NCI-H82 (cell line): ENCODE data around the gene ATPAF1.

Experiments
- DNase-seq: peaks from one replicate; lab custom pipeline; 2025; lab: John Stamatoyannopoulos, UW

ATPAF1 gene

GRCh38 chr1:46650491-46650890, 17.7 kb downstream of the ATPAF1 start:
- DNase-seq, result no peak

DNA sequence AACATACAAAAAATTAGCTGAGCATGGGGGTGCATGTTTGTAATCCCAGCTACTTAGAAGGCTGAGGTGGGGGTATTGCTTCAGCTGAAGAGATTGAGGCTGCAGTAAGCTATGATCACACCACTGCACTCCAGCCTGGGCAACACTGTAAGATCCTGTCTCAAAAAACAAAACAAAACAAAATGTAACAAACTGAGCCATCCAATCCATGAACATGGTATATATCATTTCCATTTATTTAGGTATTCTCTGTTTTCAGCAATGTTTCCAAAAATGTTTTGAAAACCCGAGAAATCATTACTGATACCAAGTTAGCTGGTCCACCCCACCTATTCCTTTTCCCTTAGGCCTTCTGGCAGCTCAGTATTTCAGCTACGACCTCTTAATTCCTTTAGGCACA, 18.4 kb downstream of the ATPAF1 start:
- DNase-seq, result no peak

- no peak for DNase-seq
Measured at GRCh38 chr1:46647611-46648010, 20.6 kb downstream of the ATPAF1 start.

DNA sequence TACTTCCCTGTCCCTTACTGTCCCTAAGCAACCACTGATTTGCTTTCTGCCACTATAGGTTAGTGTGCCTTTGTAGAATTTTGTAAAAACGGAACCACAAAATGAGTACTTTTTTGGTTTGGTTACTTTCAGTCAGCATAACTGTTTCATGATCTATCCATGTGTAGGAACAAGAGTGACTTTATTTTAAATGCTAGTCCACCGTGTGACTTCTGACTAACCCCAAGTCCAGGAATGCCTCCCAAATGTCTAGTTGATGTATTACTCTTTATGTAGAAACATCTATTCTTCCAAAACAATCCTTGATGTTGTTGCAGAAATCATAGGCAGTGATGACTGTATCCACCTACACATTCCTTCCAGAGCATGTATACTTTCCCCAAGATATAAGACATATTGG, 21.3 kb downstream of the ATPAF1 start:
- no peak for DNase-seq

DNA sequence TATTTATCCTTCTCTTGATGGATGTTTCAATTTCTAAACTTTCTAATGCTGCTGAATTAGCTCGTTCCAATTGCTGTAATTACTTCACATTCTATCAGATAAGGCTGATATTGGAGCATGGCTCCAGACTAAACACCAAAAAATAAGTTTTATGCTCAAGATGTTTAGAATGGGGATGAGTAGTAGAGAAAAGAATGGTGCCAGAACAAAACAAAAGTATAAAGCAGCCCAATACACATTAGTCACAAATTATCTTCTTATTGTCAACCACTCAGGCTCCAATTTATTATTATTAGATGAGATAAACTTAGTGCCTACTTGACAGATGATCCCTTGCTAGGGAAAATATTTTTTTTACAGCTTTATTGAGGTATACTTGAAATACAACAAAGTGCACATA, 21.8 kb downstream of the ATPAF1 start:
- no peak for DNase-seq

GRCh38 chr1:46645815-46646214, 22.3 kb downstream of the ATPAF1 start:
- DNase-seq, result no peak

DNA sequence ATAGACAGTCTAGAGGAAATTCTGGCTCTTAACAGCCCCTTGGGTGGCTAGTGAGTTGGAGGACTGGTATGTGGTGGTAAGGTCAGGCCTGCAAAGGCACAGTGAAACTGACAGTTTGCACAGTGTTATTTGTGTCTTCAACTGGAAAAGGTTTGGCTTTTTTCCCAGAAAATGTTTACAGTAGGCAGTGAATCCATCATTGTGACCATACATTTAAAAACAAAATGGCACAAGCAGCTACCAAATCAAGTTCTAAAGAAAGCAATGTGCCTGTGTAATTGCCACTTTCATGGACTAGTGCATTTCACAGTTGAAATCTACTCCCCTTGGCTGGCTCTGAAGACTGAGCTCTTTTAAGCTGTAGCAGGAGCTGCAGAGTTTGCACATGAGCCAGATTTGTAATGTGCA, 24.8 kb downstream of the ATPAF1 start:
- no peak for DNase-seq

- DNase-seq, result no peak
Measured at GRCh38 chr1:46642115-46642680, 26.0 kb downstream of the ATPAF1 start.

GRCh38 chr1:46639547-46639946, 28.6 kb downstream of the ATPAF1 start:
- no peak for DNase-seq

DNA sequence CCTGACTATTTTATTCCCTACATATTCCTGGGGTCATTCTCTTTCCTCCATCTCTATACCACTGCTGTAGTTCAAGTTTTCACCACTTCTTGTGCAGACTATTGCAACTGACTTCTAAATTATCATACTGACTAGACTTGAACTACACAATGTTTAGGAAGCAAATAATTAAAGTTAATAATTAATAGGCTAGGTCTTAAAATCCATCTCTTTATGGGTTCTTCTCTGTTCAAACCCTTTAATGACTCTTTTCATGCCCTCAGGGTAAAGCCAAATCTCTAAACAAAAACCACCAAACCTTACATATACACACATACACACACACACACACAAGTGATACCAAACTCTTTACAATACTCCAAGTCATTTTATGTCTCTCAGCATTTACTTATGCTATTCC, 29.2 kb downstream of the ATPAF1 start:
- DNase-seq, result no peak

DNA sequence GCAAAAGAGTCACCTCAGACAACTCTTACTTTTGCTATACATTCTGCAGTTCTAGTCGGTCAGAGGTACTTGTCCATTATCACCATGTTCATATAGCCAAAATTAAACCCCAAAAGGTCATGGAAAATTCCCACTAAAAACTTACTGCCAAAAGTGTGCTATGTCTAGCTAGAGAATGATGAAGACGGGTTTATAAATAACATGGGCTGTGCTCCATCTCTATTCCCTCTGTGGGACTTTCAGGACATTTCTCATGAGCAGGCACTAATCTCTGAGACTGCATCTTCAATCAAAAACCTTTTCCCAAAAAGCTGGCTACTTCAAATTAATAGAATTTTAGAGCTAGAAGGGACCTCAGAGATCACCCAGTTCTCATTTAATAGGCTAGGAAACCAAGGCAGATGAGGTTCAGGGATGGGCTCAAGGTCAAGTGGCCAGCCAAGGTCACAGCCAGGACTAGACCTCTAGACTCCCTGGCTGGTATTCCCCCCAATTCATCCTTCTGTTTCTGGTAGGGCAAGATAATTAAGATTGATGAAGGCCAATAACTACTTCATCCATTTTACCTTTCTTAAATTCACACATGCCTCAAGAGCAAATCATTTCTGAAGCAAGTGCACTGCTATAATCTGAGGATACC, 30.6 kb downstream of the ATPAF1 start:
- no peak for DNase-seq

DNA sequence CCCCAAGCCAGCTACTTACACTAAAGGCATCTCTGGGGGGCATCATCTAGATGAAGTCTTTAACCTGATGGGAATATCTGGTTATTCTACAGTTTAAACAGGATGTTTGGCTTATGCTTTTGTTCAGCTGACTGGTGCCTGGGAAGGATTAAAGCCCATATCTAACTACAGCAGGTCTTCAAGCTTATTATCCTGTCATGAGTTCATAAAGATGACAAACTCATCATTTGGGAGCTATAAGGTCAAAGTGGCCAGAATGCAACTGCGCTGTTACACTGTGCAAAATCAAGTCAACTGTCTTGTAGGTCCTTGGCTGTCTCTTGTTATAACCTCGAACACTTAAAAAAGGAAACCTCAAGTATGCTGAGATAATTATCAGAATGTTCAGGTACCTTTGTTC, 33.0 kb downstream of the ATPAF1 start:
- no peak for DNase-seq

GRCh38 chr1:46630719-46631118, 37.4 kb downstream of the ATPAF1 start:
- no peak for DNase-seq

GRCh38 chr1:46623743-46624644, 44.2 kb downstream of the ATPAF1 start:
- peak; percentile 24 for DNase-seq

DNA sequence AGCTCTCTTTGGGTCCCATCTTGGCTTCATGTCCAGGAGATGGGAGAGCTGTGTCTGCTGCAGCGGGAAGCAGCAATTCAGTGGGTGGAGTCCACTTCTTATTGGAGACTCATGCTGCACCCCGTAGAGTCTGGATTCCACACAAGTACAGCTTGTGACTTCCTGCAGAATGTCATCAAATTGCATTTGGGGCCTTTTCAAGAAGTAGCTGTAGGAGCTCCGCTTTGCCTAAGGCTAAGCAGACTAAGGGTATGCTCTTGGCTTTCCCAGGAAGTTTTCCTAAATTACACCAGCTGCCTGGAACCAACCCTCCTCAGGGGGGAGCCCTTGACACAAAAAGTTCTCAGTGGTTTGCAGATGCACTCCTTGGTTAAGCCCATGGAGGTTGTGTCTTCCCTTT, 45.8 kb downstream of the ATPAF1 start:
- DNase-seq, result peak; percentile 54

- no peak for DNase-seq
Measured at GRCh38 chr1:46621930-46622329, 46.2 kb downstream of the ATPAF1 start.

DNA sequence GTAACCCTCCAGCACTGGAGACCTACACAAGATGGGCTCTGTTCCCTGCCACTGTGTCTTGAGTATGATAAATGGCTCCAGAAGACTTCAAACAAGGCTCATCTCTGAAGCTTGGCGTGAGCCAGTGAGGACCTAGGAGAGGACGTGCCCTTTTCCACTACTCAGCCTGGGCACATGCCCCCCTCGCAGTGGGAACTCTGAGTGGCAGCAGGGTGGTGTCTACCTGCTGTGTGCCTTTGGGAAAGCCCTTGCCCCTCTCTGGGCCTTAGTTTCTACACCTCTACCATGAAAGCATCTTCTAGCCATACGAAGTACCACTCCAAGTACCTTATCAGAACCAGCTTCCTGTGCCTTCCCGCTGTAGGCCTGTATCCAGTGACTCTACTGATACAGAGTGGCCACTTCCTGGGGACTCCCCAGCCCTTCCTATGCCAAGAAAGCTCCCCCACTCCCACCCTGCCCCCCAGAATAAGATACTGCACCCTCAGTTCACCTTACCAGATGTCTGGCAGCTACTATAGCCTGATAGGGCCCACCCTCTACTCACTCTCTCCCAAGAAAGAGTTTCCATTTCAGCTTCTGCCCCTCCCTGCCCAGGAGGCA, 48.4 kb downstream of the ATPAF1 start:
- no peak for DNase-seq

- no peak for DNase-seq
Measured at GRCh38 chr1:46618754-46619415, 49.3 kb downstream of the ATPAF1 start.

DNA sequence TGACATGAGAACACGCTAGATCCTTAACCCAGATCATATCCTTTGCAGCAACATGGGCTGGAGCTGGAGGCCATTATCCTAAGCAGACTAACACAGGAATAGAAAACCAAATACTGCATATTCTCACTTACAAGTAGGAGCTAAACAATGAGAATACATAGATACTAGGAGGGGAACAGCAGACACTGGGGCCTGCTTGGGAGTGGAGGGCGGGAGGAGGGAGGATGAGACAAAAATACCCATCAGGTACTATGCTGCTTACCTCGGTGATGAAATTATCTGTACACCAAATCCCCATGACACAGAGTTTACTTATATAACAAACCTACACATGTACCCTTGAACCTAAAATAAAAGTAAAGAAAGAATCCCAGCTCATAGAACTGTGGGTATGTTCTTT, 50.3 kb downstream of the ATPAF1 start:
- DNase-seq, result no peak

DNA sequence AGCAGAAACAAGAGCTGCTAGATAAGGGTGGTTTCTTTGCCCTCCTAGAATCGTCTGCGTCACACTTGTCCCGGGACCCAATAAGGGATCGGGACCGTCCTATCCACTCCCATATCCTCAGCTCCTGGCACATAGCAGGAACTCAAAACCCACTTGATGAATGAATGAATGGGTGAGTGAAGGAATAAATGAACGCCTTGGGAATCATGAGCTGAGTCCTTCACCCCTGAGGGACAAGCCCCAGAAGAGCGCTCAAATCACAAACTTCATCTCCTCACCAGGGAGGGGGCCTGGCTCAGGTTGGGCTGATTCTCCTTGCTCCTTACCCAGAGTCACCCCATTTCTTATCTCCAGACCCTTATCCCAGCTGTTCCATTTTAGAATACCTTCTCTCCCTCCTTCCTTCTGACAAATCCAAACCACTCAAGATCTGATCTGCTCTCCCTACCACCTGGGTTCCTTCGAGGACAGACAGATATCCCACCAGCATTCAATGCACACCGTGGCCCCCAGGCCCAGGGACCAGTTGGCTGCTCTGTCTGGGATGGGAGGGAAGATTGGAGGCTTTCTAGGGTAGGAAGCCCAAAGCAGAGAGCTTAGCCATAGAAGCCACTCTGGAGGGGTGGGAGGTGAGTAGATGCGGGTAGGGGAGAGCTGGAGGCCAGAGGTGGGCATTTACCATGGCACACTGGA, 50.9 kb downstream of the ATPAF1 start:
- DNase-seq, result no peak

- DNase-seq, result peak; percentile 45
Measured at GRCh38 chr1:46616277-46617107, 51.7 kb downstream of the ATPAF1 start, which contains the start of gene MOB3C. Gene MOB3C, minus strand, starts transcription at chr1:46616811. Its CDS starts 3,490 bp downstream, at chr1:46613321.
